Esophagus muscularis mucosa (tissue), 4 donors: Measurements from ENCODE around the gene PKDCC. TPM values are rescaled to one million over a fixed set of nuclear protein-coding genes. Genes with fewer than 3 reads are reported as not detected.

Experiments used
- DNase-seq: peaks from one replicate; pipeline ENCODE4 v3.0.0-alpha.2; 2017; ENCODE audit errors: extremely low spot score
- H3K27ac ChIP-seq, 4 donors: fragments of 200-600 bp; sonication (generic); replicated peaks in 1 of 4; 1 replicate in 3 of 4; 2 replicates in 1 of 4; pipeline ENCODE4 v1.5.1; 2016 to 2019; ENCODE audit warnings: mild to moderate bottlenecking in 1 of 4
- H3K27me3 ChIP-seq, 4 donors: fragments of 200-600 bp; sonication (generic); one replicate each; pipeline versions ENCODE4 v1.5.1 to v1.6.0; 2016 to 2019
- H3K36me3 ChIP-seq, 4 donors: fragments of 200-600 bp; sonication (generic); one replicate each; pipeline ENCODE4 v1.5.1; 2016 to 2019
- H3K4me1 ChIP-seq, 4 donors: fragments of 200-600 bp; sonication (generic); one replicate each; pipeline ENCODE4 v1.5.1; 2016 to 2019
- H3K4me3 ChIP-seq, 4 donors: fragments of 200-600 bp; sonication (generic); 1 replicate in 2 of 4; 2 replicates in 2 of 4; pipeline ENCODE4 v1.5.1; 2016 to 2019; ENCODE audit warnings: mild to moderate bottlenecking in 4 of 4, moderate library complexity in 1 of 4
- H3K9me3 ChIP-seq, 4 donors: fragments of 200-600 bp; sonication (generic); 1 replicate in 3 of 4; 2 replicates in 1 of 4; pipeline ENCODE4 v1.5.1; 2016 to 2019
- CTCF ChIP-seq, 3 experiments: fragments of 200-600 bp in 2 of 3; fragments of 450-650 bp in 1 of 3; sonication (generic) in 2 of 3; IDR thresholded peaks; one replicate each; pipeline ENCODE4 v1.5.1; 2017 to 2019; ENCODE audit warnings: antibody characterized with exemption in 3 of 3, mild to moderate bottlenecking in 2 of 3, moderate library complexity in 1 of 3
- EP300 ChIP-seq: sonication (generic); formaldehyde crosslinking; IDR thresholded peaks from one replicate; pipeline ENCODE4 v1.6.1; 2017; ENCODE audit warnings: antibody characterized with exemption
- POLR2A ChIP-seq: fragments of 450-650 bp; IDR thresholded peaks from one replicate; pipeline ENCODE4 v1.6.1; 2017; ENCODE audit warnings: antibody characterized with exemption, moderate library complexity, mild to moderate bottlenecking, low read depth
- POLR2AphosphoS5 ChIP-seq, 2 donors: sonication (generic); formaldehyde crosslinking; IDR thresholded peaks; one replicate each; pipeline ENCODE4 v1.6.1; 2017; ENCODE audit warnings: antibody characterized with exemption in 2 of 2
- WGBS: methylation state at CpG from one replicate; pipeline ENCODE4 v1.1.5; 2018; 5-methylcytosine and 5-hydroxymethylcytosine counted together
- intact Hi-C: fragments of 100-400 bp; cut with DNase I; formaldehyde crosslinking; loops from one replicate; pipeline ENCODE4 v1.15.1; 2023
- total RNA-seq, 4 donors: library from RNA; depleted of rRNA; stranded (reverse); fragments of >200 nt; gene quantifications; one replicate each; pipeline versions ENCODE4 v1.1.0 to v1.2.1, GENCODE V29; 2016

PKDCC gene
- total RNA-seq, 4 donors from 2014 or later, result 102 to 290 (median 208) TPM

GRCh38 chr2:42068571-42069178, 20.9 kb downstream of the PKDCC start:
- DNase-seq, result no peak
- intact Hi-C loops, result no loop called here
- 79% methylated on average over 9 of the region's 13 CpGs for WGBS
- no peak overlapping the region for H3K4me3 ChIP-seq
- peak overlapping the region in 2 of 4 donors; percentile 67 to 70 for H3K27ac ChIP-seq
- TF ChIP-seq POLR2A (no peak), EP300 (no peak), POLR2AphosphoS5 (IDR thresholded peaks at IDR 0.05) (no peak), CTCF (IDR thresholded peaks at IDR 0.05) (no peak)
- H3K9me3 ChIP-seq, result no peaks in the 10 kb centered on the region
- peaks cover 12 to 62% (median 52%) of the 10 kb centered on the region in 4 donors for H3K4me1 ChIP-seq
- no peaks in the 10 kb centered on the region for H3K27me3 ChIP-seq
- no peaks in the 10 kb centered on the region for H3K36me3 ChIP-seq

GRCh38 chr2:42069568-42069967, 21.7 kb downstream of the PKDCC start:
- 86% methylated on average over 2 of the region's 2 CpGs for WGBS
- intact Hi-C loops, result no loop called here
- no peak for DNase-seq
- no peaks in the 10 kb centered on the region for H3K9me3 ChIP-seq
- TF ChIP-seq POLR2AphosphoS5 (IDR thresholded peaks at IDR 0.05), result no peak
- no peak for TF ChIP-seq POLR2A
- TF ChIP-seq EP300, result no peak
- no peak for TF ChIP-seq CTCF (IDR thresholded peaks at IDR 0.05)
- H3K4me3 ChIP-seq, result no peak overlapping the region
- no peaks in the 10 kb centered on the region for H3K36me3 ChIP-seq
- peaks cover 12 to 53% (median 45%) of the 10 kb centered on the region in 4 donors for H3K4me1 ChIP-seq
- H3K27ac ChIP-seq, result no peak overlapping the region
- H3K27me3 ChIP-seq, result no peaks in the 10 kb centered on the region

- Histone ChIP-seq H3K36me3 (no peaks in the 10 kb centered on the region), H3K27ac (no peak overlapping the region), H3K4me3 (no peak overlapping the region), H3K4me1 (peaks cover 12 to 45% (median 38%) of the 10 kb centered on the region in 4 donors), H3K9me3 (no peaks in the 10 kb centered on the region), H3K27me3 (no peaks in the 10 kb centered on the region)
- 94% methylated on average over 1 of the region's 4 CpGs for WGBS
- intact Hi-C loops, result no loop called here
- no peak for DNase-seq
- TF ChIP-seq CTCF (IDR thresholded peaks at IDR 0.05) (no peak), EP300 (no peak), POLR2AphosphoS5 (IDR thresholded peaks at IDR 0.05) (no peak), POLR2A (no peak)
Measured at GRCh38 chr2:42071791-42072190, 24.0 kb downstream of the PKDCC start.

- WGBS, result 70% methylated on average over 13 of the region's 13 CpGs
- Histone ChIP-seq H3K36me3 (no peaks in the 10 kb centered on the region), H3K27me3 (no peaks in the 10 kb centered on the region), H3K4me3 (no peak overlapping the region), H3K4me1 (peaks cover 12 to 42% (median 35%) of the 10 kb centered on the region in 4 donors), H3K9me3 (no peaks in the 10 kb centered on the region), H3K27ac (peak overlapping the region in 1 of 4 donors; percentile 19)
- no peak for TF ChIP-seq POLR2A
- peak in 1 of 2 donors; percentile 19 for TF ChIP-seq POLR2AphosphoS5 (IDR thresholded peaks at IDR 0.05)
- no peak for TF ChIP-seq CTCF (IDR thresholded peaks at IDR 0.05)
- DNase-seq, result no peak
- intact Hi-C loops, result no loop called here
Measured at GRCh38 chr2:42072349-42073118, 24.7 kb downstream of the PKDCC start.
